Cerebellar nuclear complex (tissue), 1 donor: ENCODE results near the gene CCDC150.
"Not testable (repeated sequence)": the region's sequence is repeated elsewhere in the genome, so short reads cannot be mapped to it uniquely, and the experiment has no call there.

Experiments used
- DNase-seq, 2 experiments: peaks; one replicate each; lab custom pipeline; 2025; lab: John Stamatoyannopoulos, UW

CCDC150 gene

GRCh38 chr2:196635156-196635555 lies 4.4 kb upstream of the CCDC150 start:
- DNase-seq = no peak

- no peak for DNase-seq
Observed at GRCh38 chr2:196638765-196639164, 750 bp upstream of the CCDC150 start.

GRCh38 chr2:196640031-196640548 lies 575 bp downstream of the CCDC150 start:
- DNase-seq = no peak

- DNase-seq = no peak
Observed at GRCh38 chr2:196649202-196649601, 9.7 kb downstream of the CCDC150 start.

- DNase-seq = no peak
Observed at GRCh38 chr2:196651387-196652094, 12.0 kb downstream of the CCDC150 start.

- no peak for DNase-seq
Observed at GRCh38 chr2:196652869-196653268, 13.4 kb downstream of the CCDC150 start.

GRCh38 chr2:196653843-196654242 lies 14.3 kb downstream of the CCDC150 start:
- DNase-seq = no peak

GRCh38 chr2:196655761-196656160 lies 16.2 kb downstream of the CCDC150 start:
- DNase-seq = no peak

- no peak for DNase-seq
Observed at GRCh38 chr2:196657333-196657732, 17.8 kb downstream of the CCDC150 start.

GRCh38 chr2:196659844-196660243 lies 20.3 kb downstream of the CCDC150 start:
- DNase-seq = no peak

GRCh38 chr2:196660244-196660643 lies 20.7 kb downstream of the CCDC150 start:
- no peak for DNase-seq

- DNase-seq = no peak
Observed at GRCh38 chr2:196670342-196670741, 30.8 kb downstream of the CCDC150 start.

- DNase-seq = no peak
Observed at GRCh38 chr2:196675963-196676362, 36.4 kb downstream of the CCDC150 start.

- DNase-seq = no peak
Observed at GRCh38 chr2:196677404-196677803, 37.9 kb downstream of the CCDC150 start.

- DNase-seq = no peak
Observed at GRCh38 chr2:196679368-196679767, 39.9 kb downstream of the CCDC150 start.

- DNase-seq = no peak
Observed at GRCh38 chr2:196681510-196681909, 42.0 kb downstream of the CCDC150 start.

GRCh38 chr2:196685792-196686191 lies 46.3 kb downstream of the CCDC150 start:
- DNase-seq = no peak

GRCh38 chr2:196686737-196687136 lies 47.2 kb downstream of the CCDC150 start:
- DNase-seq = not testable (repeated sequence)

GRCh38 chr2:196696423-196697079 lies 57.0 kb downstream of the CCDC150 start:
- no peak for DNase-seq

GRCh38 chr2:196697825-196698224 lies 58.3 kb downstream of the CCDC150 start:
- no peak for DNase-seq

- DNase-seq = no peak
Observed at GRCh38 chr2:196702641-196703040, 63.1 kb downstream of the CCDC150 start.

GRCh38 chr2:196703695-196704094 lies 64.2 kb downstream of the CCDC150 start:
- no peak for DNase-seq

- DNase-seq = not testable (repeated sequence)
Observed at GRCh38 chr2:196710056-196710455, 70.5 kb downstream of the CCDC150 start.
